Karpas-422 (cell line): ENCODE measurements around the gene CRYBG1. TPM values are rescaled to one million over a fixed set of nuclear protein-coding genes. Genes with fewer than 3 reads are reported as not detected.
A peak's percentile ranks its signal among the peaks of the same experiment; 100 is the strongest.

Experiments
- DNase-seq: peaks from one replicate; pipeline ENCODE4 v3.0.0-alpha.2; 2015
- H2AFZ ChIP-seq: fragments of 200-600 bp; sonication (generic); 2 replicates; pipeline ENCODE4 v1.6.1; 2014; ENCODE audit warnings: antibody characterized with exemption, low read length, mixed read lengths
- H3K27ac ChIP-seq: fragments of 200-600 bp; sonication (generic); 2 replicates; pipeline ENCODE4 v1.5.1; 2014; ENCODE audit warnings: mild to moderate bottlenecking, low read length, moderate library complexity
- H3K27me3 ChIP-seq: fragments of 200-600 bp; sonication (generic); 2 replicates; pipeline ENCODE4 v1.6.1; 2014; ENCODE audit warnings: low read length, mixed read lengths
- H3K36me3 ChIP-seq: fragments of 200-600 bp; sonication (generic); 2 replicates; pipeline ENCODE4 v1.6.1; 2014; ENCODE audit warnings: low read length, mixed read lengths; ENCODE audit not compliant: insufficient read depth
- H3K4me1 ChIP-seq: fragments of 200-600 bp; sonication (generic); 2 replicates; pipeline ENCODE4 v1.6.1; 2014; ENCODE audit warnings: mild to moderate bottlenecking, low read length, mixed read lengths
- H3K4me2 ChIP-seq: fragments of 200-600 bp; sonication (generic); 2 replicates; pipeline ENCODE4 v1.6.1; 2014; ENCODE audit warnings: low read length, low read depth, mild to moderate bottlenecking; ENCODE audit not compliant: poor library complexity, severe bottlenecking
- H3K4me3 ChIP-seq: fragments of 200-600 bp; sonication (generic); 2 replicates; pipeline ENCODE4 v1.5.1; 2014; ENCODE audit warnings: mild to moderate bottlenecking, antibody characterized with exemption, low read length, mixed read lengths
- H3K79me2 ChIP-seq: fragments of 200-600 bp; sonication (generic); 2 replicates; pipeline ENCODE4 v1.6.1; 2014; ENCODE audit warnings: mild to moderate bottlenecking, low read length, mixed read lengths
- H3K9ac ChIP-seq: fragments of 200-600 bp; sonication (generic); 2 replicates; pipeline ENCODE4 v1.6.0; 2014; ENCODE audit warnings: low read length
- H3K9me2 ChIP-seq: fragments of 200-600 bp; sonication (generic), shearing (Covaris generic); replicated peaks from 2 replicates; pipeline ENCODE4 v1.6.0; 2014; ENCODE audit warnings: mild to moderate bottlenecking, low read length, moderate library complexity; ENCODE audit not compliant: insufficient read depth
- H3K9me3 ChIP-seq: fragments of 300-700, 200-600 bp; sonication (generic); 2 replicates; pipeline ENCODE4 v1.6.1; 2014; ENCODE audit warnings: low read length, mixed read lengths
- H4K20me1 ChIP-seq: fragments of 200-600 bp; sonication (generic); 2 replicates; pipeline ENCODE4 v1.6.1; 2014; ENCODE audit warnings: mild to moderate bottlenecking, antibody characterized with exemption, low read length, low read depth; ENCODE audit not compliant: insufficient read depth
- total RNA-seq: library from RNA; depleted of rRNA; stranded (reverse); fragments of >200 nt; shearing (Covaris generic); gene quantifications from 2 replicates; pipeline ENCODE4 v1.2.3, GENCODE V29; 2014; ENCODE audit warnings: low replicate concordance

Gene CRYBG1
- total RNA-seq, 1 experiment from 2014 or later, result 39.3 TPM

GRCh38 chr6:106363401-106364138 lies 3.1 kb downstream of the CRYBG1 start:
- H3K27ac ChIP-seq, result no peak overlapping the region
- H3K9me2 ChIP-seq, result no peaks in the 10 kb centered on the region
- no peaks in the 10 kb centered on the region for H3K9me3 ChIP-seq
- no peaks in the 10 kb centered on the region for H3K27me3 ChIP-seq
- no peaks in the 10 kb centered on the region for H3K36me3 ChIP-seq
- H3K9ac ChIP-seq, result no peak overlapping the region
- no peak overlapping the region for H3K4me2 ChIP-seq
- H2AFZ ChIP-seq, result no peak overlapping the region
- no peak for DNase-seq
- no peaks in the 10 kb centered on the region for H3K79me2 ChIP-seq
- no peaks in the 10 kb centered on the region for H3K4me1 ChIP-seq
- H4K20me1 ChIP-seq, result no peaks in the 10 kb centered on the region
- no peak overlapping the region for H3K4me3 ChIP-seq

- Histone ChIP-seq H3K4me3 (no peak overlapping the region), H3K9me3 (no peaks in the 10 kb centered on the region), H3K4me2 (no peak overlapping the region), H3K36me3 (no peaks in the 10 kb centered on the region), H3K79me2 (no peaks in the 10 kb centered on the region), H3K9ac (no peak overlapping the region), H4K20me1 (no peaks in the 10 kb centered on the region), H3K27me3 (no peaks in the 10 kb centered on the region), H3K27ac (no peak overlapping the region), H3K9me2 (no peaks in the 10 kb centered on the region), H2AFZ (no peak overlapping the region), H3K4me1 (no peaks in the 10 kb centered on the region)
- no peak for DNase-seq
Observed at GRCh38 chr6:106369739-106370138, 9.2 kb downstream of the CRYBG1 start.

GRCh38 chr6:106370639-106371038 lies 10.1 kb downstream of the CRYBG1 start:
- H3K79me2 ChIP-seq, result no peaks in the 10 kb centered on the region
- DNase-seq, result no peak
- H3K4me1 ChIP-seq, result peaks cover 3% of the 10 kb centered on the region; the same call in 1 of the 2 replicates
- H3K27ac ChIP-seq, result no peak overlapping the region
- no peaks in the 10 kb centered on the region for H4K20me1 ChIP-seq
- H3K4me3 ChIP-seq, result no peak overlapping the region
- no peaks in the 10 kb centered on the region for H3K36me3 ChIP-seq
- H3K9me2 ChIP-seq, result no peaks in the 10 kb centered on the region
- H2AFZ ChIP-seq, result no peak overlapping the region
- no peak overlapping the region for H3K4me2 ChIP-seq
- no peak overlapping the region for H3K9ac ChIP-seq
- no peaks in the 10 kb centered on the region for H3K9me3 ChIP-seq
- H3K27me3 ChIP-seq, result no peaks in the 10 kb centered on the region

- Histone ChIP-seq H4K20me1 (no peaks in the 10 kb centered on the region), H3K4me2 (no peak overlapping the region), H3K79me2 (no peaks in the 10 kb centered on the region), H3K4me3 (no peak overlapping the region), H3K9ac (no peak overlapping the region), H2AFZ (no peak overlapping the region), H3K4me1 (peaks cover 25% of the 10 kb centered on the region), H3K9me3 (no peaks in the 10 kb centered on the region), H3K27me3 (no peaks in the 10 kb centered on the region), H3K9me2 (no peaks in the 10 kb centered on the region), H3K27ac (no peak overlapping the region), H3K36me3 (no peaks in the 10 kb centered on the region)
- no peak for DNase-seq
Observed at GRCh38 chr6:106372838-106373501, 12.5 kb downstream of the CRYBG1 start.

- Histone ChIP-seq H3K9me2 (no peaks in the 10 kb centered on the region), H2AFZ (no peak overlapping the region), H3K79me2 (no peaks in the 10 kb centered on the region), H4K20me1 (no peaks in the 10 kb centered on the region), H3K27ac (no peak overlapping the region), H3K4me1 (peaks cover 31% of the 10 kb centered on the region), H3K27me3 (no peaks in the 10 kb centered on the region), H3K9me3 (no peaks in the 10 kb centered on the region), H3K4me3 (no peak overlapping the region), H3K36me3 (no peaks in the 10 kb centered on the region), H3K4me2 (no peak overlapping the region), H3K9ac (no peak overlapping the region)
- DNase-seq, result no peak
Observed at GRCh38 chr6:106373502-106374239, 13.2 kb downstream of the CRYBG1 start.

GRCh38 chr6:106377061-106377540 lies 16.6 kb downstream of the CRYBG1 start:
- H3K79me2 ChIP-seq, result no peaks in the 10 kb centered on the region
- H3K36me3 ChIP-seq, result no peaks in the 10 kb centered on the region
- peak overlapping the region; percentile 25; the same call in 1 of the 2 replicates for H2AFZ ChIP-seq
- peaks cover 35% of the 10 kb centered on the region for H3K4me1 ChIP-seq
- no peaks in the 10 kb centered on the region for H3K27me3 ChIP-seq
- no peak overlapping the region for H3K27ac ChIP-seq
- H3K9ac ChIP-seq, result no peak overlapping the region
- H3K4me3 ChIP-seq, result no peak overlapping the region
- H3K4me2 ChIP-seq, result peak overlapping the region; percentile 44
- H3K9me2 ChIP-seq, result no peaks in the 10 kb centered on the region
- no peak for DNase-seq
- no peaks in the 10 kb centered on the region for H3K9me3 ChIP-seq
- no peaks in the 10 kb centered on the region for H4K20me1 ChIP-seq

- no peaks in the 10 kb centered on the region for H3K79me2 ChIP-seq
- no peak overlapping the region for H3K4me2 ChIP-seq
- H3K27ac ChIP-seq, result no peak overlapping the region
- no peak for DNase-seq
- H3K9me2 ChIP-seq, result no peaks in the 10 kb centered on the region
- no peak overlapping the region for H3K4me3 ChIP-seq
- H3K27me3 ChIP-seq, result no peaks in the 10 kb centered on the region
- H3K9ac ChIP-seq, result no peak overlapping the region
- H3K36me3 ChIP-seq, result no peaks in the 10 kb centered on the region
- no peaks in the 10 kb centered on the region for H3K9me3 ChIP-seq
- H2AFZ ChIP-seq, result no peak overlapping the region
- H3K4me1 ChIP-seq, result peaks cover 46% of the 10 kb centered on the region
- no peaks in the 10 kb centered on the region for H4K20me1 ChIP-seq
Observed at GRCh38 chr6:106379951-106380350, 19.4 kb downstream of the CRYBG1 start.

GRCh38 chr6:106380407-106380806 lies 19.9 kb downstream of the CRYBG1 start:
- H3K27me3 ChIP-seq, result no peaks in the 10 kb centered on the region
- DNase-seq, result no peak
- H2AFZ ChIP-seq, result no peak overlapping the region
- H3K36me3 ChIP-seq, result no peaks in the 10 kb centered on the region
- no peaks in the 10 kb centered on the region for H3K9me2 ChIP-seq
- peaks cover 46% of the 10 kb centered on the region for H3K4me1 ChIP-seq
- H3K4me2 ChIP-seq, result no peak overlapping the region
- H3K9me3 ChIP-seq, result no peaks in the 10 kb centered on the region
- H4K20me1 ChIP-seq, result no peaks in the 10 kb centered on the region
- no peak overlapping the region for H3K4me3 ChIP-seq
- H3K27ac ChIP-seq, result no peak overlapping the region
- H3K9ac ChIP-seq, result no peak overlapping the region
- H3K79me2 ChIP-seq, result no peaks in the 10 kb centered on the region
